ENCODE data around the gene USP9X. TPM values are rescaled to one million over a fixed set of nuclear protein-coding genes. Genes with fewer than 3 reads are reported as not detected.
"Not testable (repeated sequence)": the region's sequence is repeated elsewhere in the genome, so short reads cannot be mapped to it uniquely, and the experiment has no call there.

Gene USP9X
- total RNA-seq, 2 donors from 2014 or later = 48.3 to 66.5 TPM

- Mint-ChIP-seq H3K9me3 (no peaks in the 10 kb centered on the region), H3K4me3 (no peak overlapping the region), H3K4me1 (ENCODE audit: low read depth in 2 of 2) (peaks cover 0 to 2% of the 10 kb centered on the region in 2 donors), H3K27ac (no peak overlapping the region), H3K36me3 (peaks cover 7% of the 10 kb centered on the region), H3K27me3 (no peaks in the 10 kb centered on the region)
- ATAC-seq (no peak), DNase-seq (ENCODE audit: low spot score) (no peak)
Observed at GRCh38 chrX:41153448-41153847, 68.2 kb downstream of the USP9X start.

- no peak overlapping the region for H3K4me3 Mint-ChIP-seq
- H3K9me3 Mint-ChIP-seq = no peaks in the 10 kb centered on the region
- ATAC-seq (no peak), DNase-seq (ENCODE audit: low spot score) (no peak)
- H3K36me3 Mint-ChIP-seq = peaks cover 5% of the 10 kb centered on the region
- peaks cover 0 to 2% of the 10 kb centered on the region in 2 donors for H3K4me1 Mint-ChIP-seq (ENCODE audit: low read depth in 2 of 2)
- no peaks in the 10 kb centered on the region for H3K27me3 Mint-ChIP-seq
- H3K27ac Mint-ChIP-seq = no peak overlapping the region
Observed at GRCh38 chrX:41153957-41154356, 68.7 kb downstream of the USP9X start.

GRCh38 chrX:41164449-41164848, 79.2 kb downstream of the USP9X start:
- no peak overlapping the region for H3K4me3 Mint-ChIP-seq
- H3K27ac Mint-ChIP-seq = no peak overlapping the region
- ATAC-seq (no peak), DNase-seq (ENCODE audit: low spot score) (no peak)
- no peaks in the 10 kb centered on the region for H3K36me3 Mint-ChIP-seq
- H3K9me3 Mint-ChIP-seq = no peaks in the 10 kb centered on the region
- H3K27me3 Mint-ChIP-seq = no peaks in the 10 kb centered on the region
- peaks cover 0 to 4% of the 10 kb centered on the region in 2 donors for H3K4me1 Mint-ChIP-seq (ENCODE audit: low read depth in 2 of 2)

GRCh38 chrX:41167888-41168287, 82.6 kb downstream of the USP9X start:
- Mint-ChIP-seq H3K27me3 (no peaks in the 10 kb centered on the region), H3K4me1 (ENCODE audit: low read depth in 2 of 2) (peaks cover 0 to 4% of the 10 kb centered on the region in 2 donors), H3K9me3 (no peaks in the 10 kb centered on the region), H3K27ac (no peak overlapping the region), H3K36me3 (peaks cover 4% of the 10 kb centered on the region), H3K4me3 (no peak overlapping the region)
- ATAC-seq = no peak
- DNase-seq (ENCODE audit: low spot score) = no peak

- Mint-ChIP-seq H3K4me1 (ENCODE audit: low read depth in 2 of 2) (peaks cover 27 to 33% of the 10 kb centered on the region in 2 donors), H3K36me3 (peaks cover 15% of the 10 kb centered on the region), H3K27me3 (no peaks in the 10 kb centered on the region), H3K9me3 (no peaks in the 10 kb centered on the region), H3K4me3 (no peak overlapping the region), H3K27ac (no peak overlapping the region)
- no peak for ATAC-seq
- no peak for DNase-seq (ENCODE audit: low spot score)
Observed at GRCh38 chrX:41176263-41176662, 91.0 kb downstream of the USP9X start.

GRCh38 chrX:41177297-41177696, 92.1 kb downstream of the USP9X start:
- DNase-seq (ENCODE audit: low spot score) (no peak), ATAC-seq (no peak)
- H3K4me1 Mint-ChIP-seq (ENCODE audit: low read depth in 2 of 2) = peaks cover 27 to 36% of the 10 kb centered on the region in 2 donors
- no peak overlapping the region for H3K4me3 Mint-ChIP-seq
- no peaks in the 10 kb centered on the region for H3K27me3 Mint-ChIP-seq
- no peaks in the 10 kb centered on the region for H3K9me3 Mint-ChIP-seq
- no peak overlapping the region for H3K27ac Mint-ChIP-seq
- H3K36me3 Mint-ChIP-seq = peaks cover 15% of the 10 kb centered on the region

- Mint-ChIP-seq H3K36me3 (peaks cover 9% of the 10 kb centered on the region), H3K27me3 (no peaks in the 10 kb centered on the region), H3K27ac (peak overlapping the region; percentile 71 to 78), H3K4me3 (peak overlapping the region; percentile 44), H3K9me3 (no peaks in the 10 kb centered on the region), H3K4me1 (ENCODE audit: low read depth in 2 of 2) (peaks cover 27 to 39% of the 10 kb centered on the region in 2 donors)
- DNase-seq (ENCODE audit: low spot score) (no peak), ATAC-seq (peak in 1 of 2 donors; percentile 54)
Observed at GRCh38 chrX:41178201-41178600, 93.0 kb downstream of the USP9X start.

- no peak for DNase-seq (ENCODE audit: low spot score)
- ATAC-seq = peak; percentile 69 to 70
- Mint-ChIP-seq H3K36me3 (peaks cover 9% of the 10 kb centered on the region), H3K4me3 (peak overlapping the region; percentile 68), H3K27ac (peak overlapping the region; percentile 73 to 85), H3K4me1 (ENCODE audit: low read depth in 2 of 2) (peaks cover 31 to 43% of the 10 kb centered on the region in 2 donors), H3K9me3 (no peaks in the 10 kb centered on the region), H3K27me3 (no peaks in the 10 kb centered on the region)
Observed at GRCh38 chrX:41180194-41180908, 95.1 kb downstream of the USP9X start.

GRCh38 chrX:41184312-41184711, 99.1 kb downstream of the USP9X start:
- H3K4me3 Mint-ChIP-seq = no peak overlapping the region
- H3K4me1 Mint-ChIP-seq (ENCODE audit: low read depth in 2 of 2) = peaks cover 22 to 32% of the 10 kb centered on the region in 2 donors
- no peak for DNase-seq (ENCODE audit: low spot score)
- H3K27me3 Mint-ChIP-seq = no peaks in the 10 kb centered on the region
- H3K36me3 Mint-ChIP-seq = peaks cover 4% of the 10 kb centered on the region
- H3K9me3 Mint-ChIP-seq = no peaks in the 10 kb centered on the region
- H3K27ac Mint-ChIP-seq = no peak overlapping the region
- peak in 1 of 2 donors; percentile 38 for ATAC-seq

- not testable (repeated sequence) for H3K9me3 Mint-ChIP-seq; DNase-seq (ENCODE audit: low spot score); H3K27me3 Mint-ChIP-seq; H3K36me3 Mint-ChIP-seq
- H3K27ac Mint-ChIP-seq = peak overlapping the region; percentile 33 to 61
- peak overlapping the region; percentile 18 for H3K4me3 Mint-ChIP-seq
- peak in 1 of 2 donors; percentile 62 for ATAC-seq
- H3K4me1 Mint-ChIP-seq (ENCODE audit: low read depth in 2 of 2) = peaks cover 8 to 16% of the 10 kb centered on the region in 2 donors
Observed at GRCh38 chrX:41186946-41187345, 101.7 kb downstream of the USP9X start.

- ATAC-seq (no peak), DNase-seq (ENCODE audit: low spot score) (no peak)
- H3K27me3 Mint-ChIP-seq = no peaks in the 10 kb centered on the region
- H3K4me3 Mint-ChIP-seq = no peak overlapping the region
- no peaks in the 10 kb centered on the region for H3K9me3 Mint-ChIP-seq
- H3K27ac Mint-ChIP-seq = no peak overlapping the region
- H3K4me1 Mint-ChIP-seq (ENCODE audit: low read depth in 2 of 2) = peaks cover 10 to 18% of the 10 kb centered on the region in 2 donors
- H3K36me3 Mint-ChIP-seq = peaks cover 10% of the 10 kb centered on the region
Observed at GRCh38 chrX:41189156-41189555, 103.9 kb downstream of the USP9X start.

GRCh38 chrX:41192880-41193279, 107.6 kb downstream of the USP9X start:
- Mint-ChIP-seq H3K4me1 (ENCODE audit: low read depth in 2 of 2) (peaks cover 5 to 7% of the 10 kb centered on the region in 2 donors), H3K36me3 (peaks cover 6% of the 10 kb centered on the region), H3K9me3 (no peaks in the 10 kb centered on the region), H3K4me3 (no peak overlapping the region), H3K27ac (peak overlapping the region; percentile 20 to 56), H3K27me3 (no peaks in the 10 kb centered on the region)
- DNase-seq (ENCODE audit: low spot score) (no peak), ATAC-seq (no peak)

GRCh38 chrX:41198410-41198809, 113.2 kb downstream of the USP9X start:
- peaks cover 9% of the 10 kb centered on the region for H3K36me3 Mint-ChIP-seq
- no peak overlapping the region for H3K27ac Mint-ChIP-seq
- peaks cover 3 to 7% of the 10 kb centered on the region in 2 donors for H3K4me1 Mint-ChIP-seq (ENCODE audit: low read depth in 2 of 2)
- H3K4me3 Mint-ChIP-seq = no peak overlapping the region
- H3K27me3 Mint-ChIP-seq = no peaks in the 10 kb centered on the region
- no peak for ATAC-seq
- H3K9me3 Mint-ChIP-seq = no peaks in the 10 kb centered on the region
- no peak for DNase-seq (ENCODE audit: low spot score)

- Mint-ChIP-seq H3K36me3 (peaks cover 9% of the 10 kb centered on the region), H3K27ac (no peak overlapping the region), H3K4me1 (ENCODE audit: low read depth in 2 of 2) (peaks cover 0 to 7% of the 10 kb centered on the region in 2 donors), H3K4me3 (no peak overlapping the region), H3K27me3 (no peaks in the 10 kb centered on the region), H3K9me3 (no peaks in the 10 kb centered on the region)
- DNase-seq (ENCODE audit: low spot score) (no peak), ATAC-seq (no peak)
Observed at GRCh38 chrX:41200785-41201184, 115.5 kb downstream of the USP9X start.

Data from natural killer cell treated with Interleukin-12 subunit alpha and Interleukin-12 subunit beta and Interleukin-15 and Interleukin-18, amount 100 ng/mL, for 72 hours (primary cell).